SK-N-SH (cell line): Measurements from ENCODE around the gene LEKR1. TPM values are rescaled to one million over a fixed set of nuclear protein-coding genes. Genes with fewer than 3 reads are reported as not detected.

Experiments used
- CTCF ChIA-PET: fragments of 300-600, 350-600 bp; formaldehyde crosslinking; extraction: SDS; loops from one replicate; lab custom pipeline; 2021; lab: Yijun Ruan, JAX
- POLR2A ChIA-PET: fragments of 350-600 bp; sonication (Branson Sonifier 250); formaldehyde crosslinking; extraction: SDS; loops from one replicate; lab custom pipeline; 2020; ENCODE audit warnings: antibody characterized with exemption, inconsistent platforms; lab: Yijun Ruan, JAX
- DNase-seq: peaks from one replicate; pipeline ENCODE4 v3.0.0; 2012
- H2AFZ ChIP-seq: fragments of 200-600 bp; sonication (generic); 2 replicates; pipeline ENCODE4 v1.8.1; 2016; ENCODE audit warnings: antibody characterized with exemption, mild to moderate bottlenecking, low read depth
- H3F3A ChIP-seq: fragments of 200-600 bp; sonication (generic); replicated peaks from 2 replicates; pipeline ENCODE3; 2016; ENCODE audit warnings: antibody characterized with exemption, mild to moderate bottlenecking; ENCODE audit not compliant: insufficient read depth
- H3K27ac ChIP-seq, 2 experiments: fragments of 200-500 bp in 1 of 2; fragments of 200-600 bp in 1 of 2; sonication (Bioruptor generic) in 1 of 2; sonication (generic), shearing (Covaris generic) in 1 of 2; 2 replicates each; pipeline versions ENCODE4 v1.5.1 to v1.6.1; 2014 to 2016; ENCODE audit warnings: low read depth in 2 of 2, inconsistent platforms in 1 of 2, low read length in 1 of 2, mild to moderate bottlenecking in 1 of 2, mixed read lengths in 1 of 2
- H3K27me3 ChIP-seq: fragments of 200-600 bp; sonication (generic), shearing (Covaris generic); 2 replicates; pipeline ENCODE4 v1.6.1; 2016; ENCODE audit warnings: mixed run types; ENCODE audit not compliant: insufficient read depth
- H3K36me3 ChIP-seq, 2 experiments: fragments of 200-500 bp in 1 of 2; fragments of 200-600 bp in 1 of 2; sonication (Bioruptor generic) in 1 of 2; sonication (generic) in 1 of 2; replicated peaks in 1 of 2; 2 replicates each; pipeline versions ENCODE3 to v1.5.1; 2014 to 2016; ENCODE audit warnings: low read length in 1 of 2, mild to moderate bottlenecking in 1 of 2; ENCODE audit not compliant: insufficient read depth in 2 of 2, control insufficient read depth in 1 of 2
- H3K4me1 ChIP-seq, 2 experiments: fragments of 200-500 bp in 1 of 2; fragments of 200-600 bp in 1 of 2; sonication (Bioruptor generic) in 1 of 2; sonication (generic), shearing (Covaris generic) in 1 of 2; 2 replicates each; pipeline versions ENCODE4 v1.5.1 to v1.6.1; 2014 to 2016; ENCODE audit warnings: low read depth in 1 of 2, low read length in 1 of 2, mixed run types in 1 of 2; ENCODE audit not compliant: insufficient read depth in 2 of 2, control insufficient read depth in 1 of 2
- H3K4me2 ChIP-seq: fragments of 200-600 bp; sonication (generic), shearing (Covaris generic); 2 replicates; pipeline ENCODE4 v1.6.1; 2017; ENCODE audit warnings: mixed run types
- H3K4me3 ChIP-seq, 2 experiments: fragments of 200-500 bp in 1 of 2; fragments of 200-600 bp in 1 of 2; sonication (Bioruptor generic) in 1 of 2; sonication (generic), shearing (Covaris generic) in 1 of 2; 2 replicates each; pipeline versions ENCODE4 v1.5.1 to v1.8.1; 2014 to 2016; ENCODE audit warnings: low read depth in 2 of 2, inconsistent platforms in 1 of 2, low read length in 1 of 2, mild to moderate bottlenecking in 1 of 2, mixed read lengths in 1 of 2, moderate library complexity in 1 of 2
- H3K79me2 ChIP-seq: fragments of 200-600 bp; sonication (generic); 2 replicates; pipeline ENCODE4 v1.8.1; 2017; ENCODE audit warnings: mild to moderate bottlenecking; ENCODE audit not compliant: insufficient read depth
- H3K9ac ChIP-seq: fragments of 200-600 bp; sonication (generic); 2 replicates; pipeline ENCODE4 v1.6.1; 2017; ENCODE audit warnings: mixed run types
- H3K9me2 ChIP-seq: fragments of 200-600 bp; sonication (generic); 2 replicates; pipeline ENCODE4 v1.6.1; 2017; ENCODE audit warnings: mixed run types
- H3K9me3 ChIP-seq: fragments of 200-600 bp; sonication (generic); 2 replicates; pipeline ENCODE4 v1.6.1; 2017; ENCODE audit warnings: mixed run types, mild to moderate bottlenecking, moderate library complexity
- H4K20me1 ChIP-seq: fragments of 200-600 bp; sonication (generic); 2 replicates; pipeline ENCODE4 v1.6.1; 2017; ENCODE audit warnings: mild to moderate bottlenecking, mixed run types; ENCODE audit not compliant: insufficient read depth
- CTCF ChIP-seq: fragments of 200-600 bp; sonication (generic); IDR thresholded peaks from 2 replicates; pipeline ENCODE4 v1.6.1; 2017; ENCODE audit warnings: antibody characterized with exemption, mild to moderate bottlenecking, moderate library complexity
- EP300 ChIP-seq, 2 experiments: IDR thresholded peaks; 2 replicates each; pipeline versions ENCODE4 v1.4.0 to v1.6.1; 2012; ENCODE audit warnings: borderline replicate concordance in 1 of 2, low read depth in 1 of 2, low read length in 1 of 2
- EZH2phosphoT487 ChIP-seq: fragments of 200-600 bp; sonication (generic); IDR thresholded peaks from 2 replicates; pipeline ENCODE4 v1.6.1; 2017; ENCODE audit warnings: low read depth, mixed run types, mild to moderate bottlenecking, antibody characterized with exemption, moderate library complexity, borderline replicate concordance
- FOSL2 ChIP-seq: IDR thresholded peaks from 2 replicates; pipeline ENCODE4 v1.4.0; 2012; ENCODE audit warnings: low read depth, mild to moderate bottlenecking, moderate library complexity, borderline replicate concordance
- FOXM1 ChIP-seq: IDR thresholded peaks from 2 replicates; pipeline ENCODE4 v1.4.0; 2012; ENCODE audit warnings: low read depth, mild to moderate bottlenecking
- GABPA ChIP-seq: IDR thresholded peaks from 2 replicates; pipeline ENCODE4 v1.4.0; 2012; ENCODE audit warnings: low read depth, mild to moderate bottlenecking
- IRF3 ChIP-seq: fragments of 150-350 bp; IDR thresholded peaks from 2 replicates; pipeline ENCODE4 v1.6.1; 2016; ENCODE audit warnings: mild to moderate bottlenecking, low read depth, low read length
- JUND ChIP-seq: IDR thresholded peaks from 2 replicates; pipeline ENCODE4 v1.4.0; 2012
- MEF2A ChIP-seq: IDR thresholded peaks from 2 replicates; pipeline ENCODE4 v1.4.0; 2012; ENCODE audit warnings: low read depth, borderline replicate concordance
- MXI1 ChIP-seq: IDR thresholded peaks from 2 replicates; pipeline ENCODE4 v1.6.1; 2012; ENCODE audit warnings: mild to moderate bottlenecking, low read depth, low read length, improper control_type of control experiment
- RAD21 ChIP-seq: IDR thresholded peaks from 2 replicates; pipeline ENCODE4 v1.6.1; 2012; ENCODE audit warnings: mild to moderate bottlenecking, low read length
- RCOR1 ChIP-seq: fragments of 150-350 bp; IDR thresholded peaks from 2 replicates; pipeline ENCODE4 v1.6.1; 2017; ENCODE audit warnings: antibody characterized with exemption, low read length
- REST ChIP-seq: IDR thresholded peaks from 2 replicates; pipeline ENCODE4 v1.6.1; 2012; ENCODE audit warnings: mild to moderate bottlenecking, low read depth, low read length, moderate library complexity
- SMC3 ChIP-seq: IDR thresholded peaks from 2 replicates; pipeline ENCODE4 v1.6.1; 2012; ENCODE audit warnings: low read depth, low read length, improper control_type of control experiment
- TAF1 ChIP-seq: IDR thresholded peaks from 2 replicates; pipeline ENCODE4 v1.6.1; 2012; ENCODE audit warnings: low read depth, mild to moderate bottlenecking, low read length, moderate library complexity, borderline replicate concordance
- YY1 ChIP-seq: IDR thresholded peaks from 2 replicates; pipeline ENCODE4 v1.4.0; 2012; ENCODE audit warnings: low read depth, mild to moderate bottlenecking
- ZBTB33 ChIP-seq: IDR thresholded peaks from 2 replicates; pipeline ENCODE4 v1.4.0; 2012; ENCODE audit warnings: low read depth, borderline replicate concordance
- whole genome bisulfite sequencing: methylation state at CpG from one replicate; pipeline ENCODE4 v1.1.6; 2017; ENCODE audit warnings: low lambda C conversion rate; 5-methylcytosine and 5-hydroxymethylcytosine counted together
- polyA plus RNA-seq, 3 experiments: library from polyadenylated mRNA; depleted of rRNA; stranded (reverse); fragments of >200 nt; gene quantifications; 2 replicates each; pipeline ENCODE4 v1.2.3, GENCODE V29; 2012

LEKR1 gene
- polyA plus RNA-seq, 1 of the 3 experiments (the other 2 are of a cell fraction), result 0.30 TPM

- DNase-seq, result no peak
- no peaks in the 10 kb centered on the region for H3K36me3 ChIP-seq
- 82% methylated on average over 1 of the region's 1 CpG for WGBS
- H3K27ac ChIP-seq, result no peak overlapping the region
- no peak for TF ChIP-seq GABPA
- no peaks in the 10 kb centered on the region for H3K79me2 ChIP-seq
- ChIA-PET CTCF (no interaction called here), POLR2A (no interaction called here)
- H3K9me3 ChIP-seq, result peaks cover 6% of the 10 kb centered on the region; the same call in 1 of the 2 replicates
- H4K20me1 ChIP-seq, result no peaks in the 10 kb centered on the region
- peaks cover 2% of the 10 kb centered on the region for H3F3A ChIP-seq
- H3K4me3 ChIP-seq, result no peak overlapping the region
- H2AFZ ChIP-seq, result no peak overlapping the region
- H3K27me3 ChIP-seq, result no peaks in the 10 kb centered on the region
- no peak overlapping the region for H3K4me2 ChIP-seq
- H3K9ac ChIP-seq, result no peak overlapping the region
- no peaks in the 10 kb centered on the region for H3K4me1 ChIP-seq
- no peaks in the 10 kb centered on the region for H3K9me2 ChIP-seq
Measured at GRCh38 chr3:156920399-156920798, 94.2 kb downstream of the LEKR1 start.

GRCh38 chr3:156923349-156923748 lies 97.2 kb downstream of the LEKR1 start:
- Histone ChIP-seq H3F3A (peaks cover 2% of the 10 kb centered on the region), H3K27ac (no peak overlapping the region), H3K79me2 (no peaks in the 10 kb centered on the region), H3K9me3 (peaks cover 6% of the 10 kb centered on the region; the same call in 1 of the 2 replicates), H3K4me1 (no peaks in the 10 kb centered on the region), H3K4me2 (no peak overlapping the region), H3K4me3 (no peak overlapping the region), H2AFZ (no peak overlapping the region), H3K9ac (no peak overlapping the region), H3K27me3 (no peaks in the 10 kb centered on the region), H3K36me3 (no peaks in the 10 kb centered on the region)
- DNase-seq, result no peak
- WGBS, result 83% methylated on average over 1 of the region's 1 CpG
- CTCF ChIA-PET, result interaction anchor here (0.9 kb wide), 1 partner anchor 248 kb away, joined by 4 read pairs; no protein-coding TSS in a partner anchor
- POLR2A ChIA-PET, result no interaction called here
- no peak for TF ChIP-seq MEF2A
- no peak for TF ChIP-seq YY1
- no peak for TF ChIP-seq MXI1
- TF ChIP-seq SMC3, result no peak
- TF ChIP-seq REST, result no peak
- TF ChIP-seq CTCF, result no peak
- no peak for TF ChIP-seq TAF1
- no peak for TF ChIP-seq FOXM1
- TF ChIP-seq JUND, result no peak
- no peak for TF ChIP-seq RCOR1
- TF ChIP-seq ZBTB33, result no peak
- no peak for TF ChIP-seq EZH2phosphoT487
- no peak for TF ChIP-seq RAD21
- no peak for TF ChIP-seq FOSL2
- TF ChIP-seq EP300 (IDR thresholded peaks at IDR 0.05; ENCODE audit: borderline replicate concordance in 1 of 2, low read depth in 1 of 2, low read length in 1 of 2), result no peak
- no peak for TF ChIP-seq IRF3
- TF ChIP-seq, all 33 proteins: peak for 0
- no peaks in the 10 kb centered on the region for H3K9me2 ChIP-seq
- no peaks in the 10 kb centered on the region for H4K20me1 ChIP-seq
